ENCODE data around the gene PIGX.

Gene PIGX

DNA sequence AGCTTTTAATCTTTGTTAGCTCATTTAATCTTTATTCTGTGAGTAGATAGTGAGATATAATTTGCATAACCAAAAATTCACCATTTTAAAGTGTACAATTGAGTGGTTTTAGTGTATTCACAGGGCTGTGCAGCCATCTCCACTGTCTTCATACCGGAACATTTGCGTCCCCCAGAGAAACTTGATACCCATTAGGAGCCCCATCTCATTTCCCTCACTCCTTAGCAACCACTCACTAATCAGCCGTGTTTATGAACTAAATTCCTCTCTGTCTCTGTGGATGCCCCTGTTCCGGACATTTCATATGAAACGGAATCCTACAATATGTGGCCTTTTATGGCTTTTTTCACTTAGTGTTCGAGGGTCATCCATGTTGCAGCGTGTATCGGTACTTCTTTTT is 65.7 kb downstream of the PIGX start:
- TF ChIP-seq ELF4 (IDR thresholded peaks at IDR 0.05), result no peak
- no peak for TF ChIP-seq LEF1 (IDR thresholded peaks at IDR 0.05; ENCODE audit: borderline replicate concordance)
- TF ChIP-seq FOXA1 (IDR thresholded peaks at IDR 0.05), result no peak
- TF ChIP-seq, protein P1, sequence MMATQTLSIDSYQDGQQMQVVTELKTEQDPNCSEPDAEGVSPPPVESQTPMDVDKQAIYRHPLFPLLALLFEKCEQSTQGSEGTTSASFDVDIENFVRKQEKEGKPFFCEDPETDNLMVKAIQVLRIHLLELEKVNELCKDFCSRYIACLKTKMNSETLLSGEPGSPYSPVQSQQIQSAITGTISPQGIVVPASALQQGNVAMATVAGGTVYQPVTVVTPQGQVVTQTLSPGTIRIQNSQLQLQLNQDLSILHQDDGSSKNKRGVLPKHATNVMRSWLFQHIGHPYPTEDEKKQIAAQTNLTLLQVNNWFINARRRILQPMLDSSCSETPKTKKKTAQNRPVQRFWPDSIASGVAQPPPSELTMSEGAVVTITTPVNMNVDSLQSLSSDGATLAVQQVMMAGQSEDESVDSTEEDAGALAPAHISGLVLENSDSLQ (IDR thresholded peaks at IDR 0.05), result no peak
- TF ChIP-seq FOXM1 (IDR thresholded peaks at IDR 0.05; ENCODE audit: borderline replicate concordance), result no peak
- no peak for TF ChIP-seq NFRKB (IDR thresholded peaks at IDR 0.05)
- TF ChIP-seq TARDBP (IDR thresholded peaks at IDR 0.05), result no peak
- no peak for TF ChIP-seq SP1 (IDR thresholded peaks at IDR 0.05)

DNA sequence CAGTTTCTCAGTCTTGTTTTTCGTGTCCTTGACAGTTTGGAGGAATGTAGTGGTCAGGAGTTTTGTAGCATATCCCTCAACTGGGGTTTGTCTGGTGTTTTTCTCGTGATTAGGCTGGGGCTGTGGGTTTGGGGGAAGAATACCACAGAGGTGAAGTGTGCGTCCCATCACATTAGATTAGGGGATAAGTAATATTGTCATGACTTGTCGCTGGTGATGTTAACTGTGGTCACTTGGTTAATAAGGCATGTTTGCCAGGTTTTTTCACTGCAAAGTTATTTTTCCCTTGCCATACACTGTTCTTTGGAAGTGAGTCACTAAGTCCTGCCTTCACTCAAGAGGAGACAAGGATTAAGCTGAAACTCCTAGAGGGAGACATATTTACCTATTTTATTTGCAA is 66.6 kb downstream of the PIGX start:
- ChIA-PET POLR2A (no interaction called here), CTCF (no interaction called here)
- DNase-seq (ENCODE audit: extremely low spot score), result no peak
- TF ChIP-seq ELF4 (IDR thresholded peaks at IDR 0.05) (no peak), FOXA1 (IDR thresholded peaks at IDR 0.05) (no peak), SP1 (IDR thresholded peaks at IDR 0.05) (no peak), FOXK2 (IDR thresholded peaks at IDR 0.05) (no peak), NFRKB (IDR thresholded peaks at IDR 0.05) (no peak), LEF1 (IDR thresholded peaks at IDR 0.05; ENCODE audit: borderline replicate concordance) (no peak), HDGF (IDR thresholded peaks at IDR 0.05; ENCODE audit: borderline replicate concordance) (no peak), SUZ12 (IDR thresholded peaks at IDR 0.05) (no peak), BHLHE40 (IDR thresholded peaks at IDR 0.05; ENCODE audit: borderline replicate concordance) (no peak), TARDBP (IDR thresholded peaks at IDR 0.05) (no peak), CTBP1 (IDR thresholded peaks at IDR 0.05; ENCODE audit: borderline replicate concordance) (no peak)
- TF ChIP-seq, protein P1 (IDR thresholded peaks at IDR 0.05), result no peak

More for the DNA sequence above, 65.7 kb downstream of the PIGX start:
- DNase-seq (ENCODE audit: extremely low spot score), result no peak
- ChIA-PET CTCF (no interaction called here), POLR2A (no interaction called here)

DNA sequence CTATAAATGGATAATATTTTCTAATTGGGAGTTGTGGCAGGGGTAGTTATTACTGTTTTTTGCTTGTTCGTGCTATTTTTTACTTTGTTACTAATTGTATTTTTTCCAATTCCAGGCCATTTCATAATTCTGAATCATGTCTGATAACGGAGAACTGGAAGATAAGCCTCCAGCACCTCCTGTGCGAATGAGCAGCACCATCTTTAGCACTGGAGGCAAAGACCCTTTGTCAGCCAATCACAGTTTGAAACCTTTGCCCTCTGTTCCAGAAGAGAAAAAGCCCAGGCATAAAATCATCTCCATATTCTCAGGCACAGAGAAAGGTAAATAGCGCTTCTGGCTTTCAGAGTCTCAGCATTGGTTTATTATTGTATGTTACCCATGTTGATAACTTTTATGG is 70.3 kb downstream of the PIGX start:
- POLR2A ChIA-PET, result no interaction called here
- no peak for DNase-seq (ENCODE audit: extremely low spot score)
- TF ChIP-seq SP1 (IDR thresholded peaks at IDR 0.05), result no peak
- no peak for TF ChIP-seq BHLHE40 (IDR thresholded peaks at IDR 0.05; ENCODE audit: borderline replicate concordance)
- TF ChIP-seq, protein P1 (IDR thresholded peaks at IDR 0.05), result no peak
- no peak for TF ChIP-seq HDGF (IDR thresholded peaks at IDR 0.05; ENCODE audit: borderline replicate concordance)
- TF ChIP-seq FOXM1 (IDR thresholded peaks at IDR 0.05; ENCODE audit: borderline replicate concordance), result no peak
- no peak for TF ChIP-seq CTBP1 (IDR thresholded peaks at IDR 0.05; ENCODE audit: borderline replicate concordance)
- no peak for TF ChIP-seq SUZ12 (IDR thresholded peaks at IDR 0.05)
- no peak for TF ChIP-seq FOXA1 (IDR thresholded peaks at IDR 0.05)
- TF ChIP-seq LEF1 (IDR thresholded peaks at IDR 0.05; ENCODE audit: borderline replicate concordance), result no peak
- TF ChIP-seq TARDBP (IDR thresholded peaks at IDR 0.05), result no peak
- TF ChIP-seq FOXK2 (IDR thresholded peaks at IDR 0.05), result no peak
- no peak for TF ChIP-seq L3MBTL2 (conservative IDR thresholded peaks at IDR 0.05)
- TF ChIP-seq ARNT (IDR thresholded peaks at IDR 0.05), result no peak
- TF ChIP-seq NFRKB (IDR thresholded peaks at IDR 0.05), result no peak
- no peak for TF ChIP-seq ZNF384 (IDR thresholded peaks at IDR 0.05)
- CTCF ChIA-PET, result no interaction called here
